ENCODE results near the gene IL17RD. TPM values are rescaled to one million over a fixed set of nuclear protein-coding genes. Genes with fewer than 3 reads are reported as not detected.

The IL17RD gene
- total RNA-seq, result 3.4 TPM

DNA sequence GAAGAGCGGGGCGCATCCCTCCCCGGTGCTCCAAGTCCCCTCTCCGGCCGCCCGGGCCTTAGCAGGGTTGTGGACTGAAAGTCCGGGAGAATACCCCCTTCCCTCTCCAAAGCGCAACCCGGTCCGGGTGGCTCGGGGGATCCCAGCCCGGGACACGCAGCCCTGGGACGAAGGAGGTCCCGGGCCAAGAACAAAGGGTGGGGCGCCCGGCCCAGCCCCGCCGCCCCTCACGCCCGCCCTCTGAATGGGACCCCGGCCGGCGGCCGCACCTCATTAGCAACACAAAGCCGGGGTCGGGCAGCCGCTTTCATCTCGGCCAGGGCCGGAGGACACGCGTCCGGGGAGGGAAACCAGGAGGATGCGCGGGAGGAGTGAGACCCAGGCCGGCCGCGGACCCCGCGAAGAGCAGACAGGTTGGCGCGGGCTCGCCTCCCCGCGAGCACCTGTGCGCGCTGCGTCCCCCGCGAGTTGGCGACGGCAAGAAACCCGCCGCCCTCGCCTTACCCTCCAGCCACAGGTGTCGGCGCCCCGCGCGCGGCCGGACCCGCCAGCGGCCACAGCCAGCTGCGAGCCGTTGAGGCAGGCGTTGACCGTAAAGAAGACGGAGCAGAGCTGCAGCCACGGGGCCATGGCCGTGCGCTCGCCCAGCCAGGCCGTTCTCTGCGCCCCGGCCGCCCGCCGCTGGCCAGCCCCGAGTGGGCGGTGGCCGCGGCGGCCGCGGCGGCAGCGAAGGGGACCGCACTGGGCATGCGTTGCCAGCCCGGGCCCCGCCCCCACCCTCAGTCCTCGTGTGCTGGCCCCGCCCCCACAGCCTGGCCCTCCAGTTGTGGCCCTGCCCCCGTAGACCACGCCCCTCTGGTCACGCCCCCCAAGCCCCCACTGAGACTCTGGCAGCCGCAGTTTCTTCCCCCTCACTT lies at the start of gene IL17RD:
Gene IL17RD (minus strand): TSS at position 697 of the 917 bp plus-strand sequence. CDS start 67 bp downstream, at position 630.
- DNase-seq (ENCODE audit: low spot score in 2 of 2), result peak in 1 of 2 donors; percentile 86
- TF ChIP-seq, protein P1, sequence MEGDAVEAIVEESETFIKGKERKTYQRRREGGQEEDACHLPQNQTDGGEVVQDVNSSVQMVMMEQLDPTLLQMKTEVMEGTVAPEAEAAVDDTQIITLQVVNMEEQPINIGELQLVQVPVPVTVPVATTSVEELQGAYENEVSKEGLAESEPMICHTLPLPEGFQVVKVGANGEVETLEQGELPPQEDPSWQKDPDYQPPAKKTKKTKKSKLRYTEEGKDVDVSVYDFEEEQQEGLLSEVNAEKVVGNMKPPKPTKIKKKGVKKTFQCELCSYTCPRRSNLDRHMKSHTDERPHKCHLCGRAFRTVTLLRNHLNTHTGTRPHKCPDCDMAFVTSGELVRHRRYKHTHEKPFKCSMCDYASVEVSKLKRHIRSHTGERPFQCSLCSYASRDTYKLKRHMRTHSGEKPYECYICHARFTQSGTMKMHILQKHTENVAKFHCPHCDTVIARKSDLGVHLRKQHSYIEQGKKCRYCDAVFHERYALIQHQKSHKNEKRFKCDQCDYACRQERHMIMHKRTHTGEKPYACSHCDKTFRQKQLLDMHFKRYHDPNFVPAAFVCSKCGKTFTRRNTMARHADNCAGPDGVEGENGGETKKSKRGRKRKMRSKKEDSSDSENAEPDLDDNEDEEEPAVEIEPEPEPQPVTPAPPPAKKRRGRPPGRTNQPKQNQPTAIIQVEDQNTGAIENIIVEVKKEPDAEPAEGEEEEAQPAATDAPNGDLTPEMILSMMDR (IDR thresholded peaks at IDR 0.05), result no peak
- H3K9me3 ChIP-seq, result no peaks in the 10 kb centered on the region
- peak within 1 kb of the TSS in 1 of 2 donors; percentile 16 for H3K27ac ChIP-seq
- intact Hi-C loops (cut with DNase I), result loop anchor here (2.0 to 10.0 kb wide), 4 partner anchors 62 to 530 kb away; partner anchors contain the start of genes APPL1, ARF4 and DENND6A
- H3K27me3 ChIP-seq, result no peaks in the 10 kb centered on the region
- H3K4me3 ChIP-seq, result peak within 1 kb of the TSS; percentile 92 to 95
- H3K4me1 ChIP-seq, result peaks cover 4 to 6% of the 10 kb centered on the region in 2 donors
- no peaks in the 10 kb centered on the region for H3K36me3 ChIP-seq

DNA sequence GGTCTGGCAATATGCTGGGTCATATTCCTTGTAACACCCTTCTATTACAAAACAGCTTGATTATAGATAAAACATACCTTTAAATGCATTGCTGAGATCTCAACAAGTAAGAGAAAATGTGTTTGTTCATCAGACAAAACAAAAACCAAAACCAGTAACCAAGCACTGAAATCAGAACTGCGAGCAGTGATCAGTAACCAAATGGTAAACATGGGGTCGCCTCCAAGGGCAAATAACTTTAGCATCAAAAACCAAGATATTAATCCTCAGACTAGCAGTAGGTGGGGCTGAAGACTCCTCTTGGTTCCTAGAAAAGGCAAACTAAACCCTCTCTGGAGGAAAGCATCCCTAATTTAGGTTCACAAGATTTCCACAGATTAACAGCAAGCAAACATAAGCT lies 41.3 kb upstream of the IL17RD start:
- Histone ChIP-seq H3K4me3 (no peak overlapping the region), H3K9me3 (no peaks in the 10 kb centered on the region), H3K27ac (no peak overlapping the region), H3K4me1 (no peaks in the 10 kb centered on the region), H3K36me3 (no peaks in the 10 kb centered on the region), H3K27me3 (no peaks in the 10 kb centered on the region)
- DNase-seq (ENCODE audit: low spot score in 2 of 2), result no peak
- TF ChIP-seq, protein P1 (IDR thresholded peaks at IDR 0.05), result no peak
- intact Hi-C loops (cut with DNase I), result no loop called here

DNA sequence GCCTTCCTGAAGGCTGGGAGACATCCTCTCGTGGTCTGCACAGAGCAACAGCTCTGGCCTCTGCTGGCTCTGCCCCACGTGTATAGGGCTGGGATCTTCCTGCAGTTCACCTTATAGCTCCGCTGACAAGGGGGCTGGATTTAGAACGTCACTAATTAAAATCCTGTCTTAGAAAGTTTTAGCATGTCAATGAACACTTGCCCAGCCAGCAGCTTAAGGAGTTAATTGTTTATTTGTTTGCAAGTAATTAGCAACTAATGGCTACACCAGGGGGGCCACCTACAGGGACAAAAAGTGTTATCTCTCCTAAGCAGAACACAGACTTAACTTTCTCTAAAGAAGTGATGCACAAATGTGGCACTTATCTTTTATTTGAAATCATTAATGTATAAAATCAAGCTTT lies 34.7 kb upstream of the IL17RD start, which contains the start of gene HESX1:
Gene HESX1 (minus strand): TSS at position 84 of the 403 bp plus-strand sequence. CDS start 60 bp downstream, at position 24.
- no peak within 1 kb of the TSS for H3K4me3 ChIP-seq
- intact Hi-C loops (cut with DNase I), result no loop called here
- TF ChIP-seq, protein P1 (IDR thresholded peaks at IDR 0.05), result no peak

DNA sequence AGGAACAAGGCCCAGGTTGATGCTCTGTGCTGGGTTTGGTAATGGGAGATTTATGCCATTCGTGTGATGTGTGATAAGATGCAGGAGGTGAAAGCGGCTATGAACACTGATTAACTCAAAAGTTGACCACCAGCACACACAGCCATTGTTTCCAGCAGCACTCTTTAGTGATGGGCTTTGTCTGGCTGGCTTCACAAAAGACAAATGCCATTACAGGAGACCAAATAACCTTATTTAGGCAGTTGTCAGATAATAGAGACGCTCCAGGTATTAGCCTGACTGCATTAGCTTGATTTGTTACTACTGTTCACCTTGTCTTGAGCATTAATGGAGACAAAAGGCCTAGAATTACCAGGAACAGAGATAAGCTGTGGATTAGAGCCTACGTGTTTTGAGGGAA lies 29.5 kb upstream of the IL17RD start:
- intact Hi-C loops (cut with DNase I), result no loop called here
- Histone ChIP-seq H3K27ac (no peak overlapping the region), H3K9me3 (no peaks in the 10 kb centered on the region), H3K4me3 (no peak overlapping the region), H3K4me1 (no peaks in the 10 kb centered on the region), H3K36me3 (no peaks in the 10 kb centered on the region), H3K27me3 (no peaks in the 10 kb centered on the region)
- DNase-seq (ENCODE audit: low spot score in 2 of 2), result no peak
- TF ChIP-seq, protein P1 (IDR thresholded peaks at IDR 0.05), result no peak

More for the DNA sequence above, 34.7 kb upstream of the IL17RD start, which contains the start of gene HESX1:
- Histone ChIP-seq H3K27me3 (no peaks in the 10 kb centered on the region), H3K9me3 (no peaks in the 10 kb centered on the region), H3K4me1 (no peaks in the 10 kb centered on the region), H3K36me3 (no peaks in the 10 kb centered on the region), H3K27ac (no peak within 1 kb of the TSS)
- no peak for DNase-seq (ENCODE audit: low spot score in 2 of 2)

DNA sequence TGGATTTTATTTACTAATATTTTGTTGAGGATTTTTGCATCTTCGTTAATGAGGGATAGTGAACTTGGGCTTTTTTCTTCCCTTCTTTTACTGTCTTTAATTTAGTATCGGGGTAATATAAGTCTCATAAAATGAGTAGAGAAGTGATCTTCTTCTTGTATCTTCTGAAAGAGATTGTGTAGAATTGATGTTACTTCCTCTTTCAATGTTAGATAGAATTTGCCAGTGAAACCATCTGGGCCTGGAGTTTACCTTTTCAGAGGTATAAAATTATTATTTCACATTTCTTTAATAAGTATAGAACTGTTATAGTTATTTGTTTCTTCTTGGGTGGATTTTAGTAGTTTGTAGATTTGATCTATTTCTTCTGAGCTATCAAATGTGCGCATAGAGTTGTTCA lies 26.9 kb upstream of the IL17RD start:
- no peaks in the 10 kb centered on the region for H3K9me3 ChIP-seq
- no peak for DNase-seq (ENCODE audit: low spot score in 2 of 2)
- intact Hi-C loops (cut with DNase I), result no loop called here

More for the DNA sequence above, 26.9 kb upstream of the IL17RD start:
- no peak overlapping the region for H3K27ac ChIP-seq
- no peaks in the 10 kb centered on the region for H3K36me3 ChIP-seq
- H3K4me3 ChIP-seq, result no peak overlapping the region
- no peaks in the 10 kb centered on the region for H3K4me1 ChIP-seq
- TF ChIP-seq, protein P1 (IDR thresholded peaks at IDR 0.05), result no peak
- H3K27me3 ChIP-seq, result no peaks in the 10 kb centered on the region

Data from ascending aorta (tissue), 2 donors.